HCT116 (cell line): ENCODE measurements around the gene ZSWIM6. TPM values are rescaled to one million over a fixed set of nuclear protein-coding genes. Genes with fewer than 3 reads are reported as not detected.

Experiments used
- ATAC-seq: fragments of 200-7000 bp; cut with Tn5 transposase; 2 replicates; pipeline ENCODE4 v1.9.1; 2020; ENCODE audit warnings: mild to moderate bottlenecking, moderate library complexity
- BruUV-seq: library from RNA; stranded (reverse); fragments of 400-500 nt; replicated peaks from 2 replicates; lab custom pipeline; 2021; lab: Mats Ljungman, UMichigan
- CTCF ChIA-PET: fragments of 300-600 bp; sonication (Branson Sonifier 250); formaldehyde crosslinking; loops from one replicate; lab custom pipeline; 2021; ENCODE audit warnings: antibody characterized with exemption; lab: Charles Lee
- POLR2A ChIA-PET: fragments of 300-600, 350-600 bp; sonication (Branson Sonifier 250); formaldehyde crosslinking; loops from one replicate; lab custom pipeline; 2021; ENCODE audit warnings: antibody characterized with exemption; lab: Charles Lee
- RAD21 ChIA-PET, 2 experiments: fragments of 300-600 bp; sonication (Branson Sonifier 250); formaldehyde crosslinking; loops; one replicate each; lab custom pipeline; 2023; ENCODE audit warnings: low total read pairs in 2 of 2; ENCODE audit not compliant: uncharacterized antibody in 2 of 2, unreplicated experiment in 2 of 2, low non-redundant PET in 1 of 2; lab: Charles Lee
- DNase-seq: peaks from one replicate; pipeline ENCODE4 v3.0.0-alpha.2; 2010; ENCODE audit warnings: low read depth, low spot score
- H2AFZ ChIP-seq: fragments of 200-600 bp; shearing (Covaris generic), sonication (generic); 2 replicates; pipeline ENCODE4 v1.6.1; 2017; ENCODE audit warnings: low read depth, mixed run types, mixed read lengths, antibody characterized with exemption, low read length; ENCODE audit not compliant: poor library complexity, severe bottlenecking
- H3K27ac ChIP-seq: 2 replicates; pipeline ENCODE4 v1.5.1; 2012; ENCODE audit warnings: low read depth, low read length
- H3K27me3 ChIP-seq: fragments of 200-600 bp; sonication (generic); 2 replicates; pipeline ENCODE4 v1.6.1; 2016; ENCODE audit warnings: mixed run types, low read length, mixed read lengths; ENCODE audit not compliant: insufficient read depth
- H3K36me3 ChIP-seq, 2 experiments: fragments of 200-500 bp in 1 of 2; fragments of 200-600 bp in 1 of 2; sonication (Bioruptor generic) in 1 of 2; sonication (generic) in 1 of 2; 2 replicates each; pipeline versions ENCODE4 v1.5.1 to v1.6.1; 2014 to 2016; ENCODE audit warnings: low read length in 2 of 2, inconsistent platforms in 1 of 2, mixed read lengths in 1 of 2, mixed run types in 1 of 2; ENCODE audit not compliant: insufficient read depth in 2 of 2, control insufficient read depth in 1 of 2
- H3K4me1 ChIP-seq, 2 experiments: fragments of 200-600 bp in 1 of 2; sonication (generic) in 1 of 2; 2 replicates each; pipeline versions ENCODE4 v1.5.1 to v1.6.1; 2012 to 2017; ENCODE audit warnings: low read length in 2 of 2, inconsistent platforms in 1 of 2, mild to moderate bottlenecking in 1 of 2, mixed read lengths in 1 of 2, mixed run types in 1 of 2, moderate library complexity in 1 of 2; ENCODE audit not compliant: insufficient read depth in 2 of 2, control insufficient read depth in 1 of 2
- H3K4me2 ChIP-seq: fragments of 200-600 bp; sonication (generic); 2 replicates; pipeline ENCODE4 v1.6.1; 2017; ENCODE audit warnings: mixed run types, low read length, mixed read lengths
- H3K4me3 ChIP-seq, 2 experiments: fragments of 200-600 bp in 1 of 2; sonication (generic) in 1 of 2; replicated peaks in 1 of 2; 2 replicates each; pipeline ENCODE4 v1.5.1; 2011 to 2016; ENCODE audit warnings: low read length in 2 of 2, control low read depth in 1 of 2, low read depth in 1 of 2, mild to moderate bottlenecking in 1 of 2, mixed read lengths in 1 of 2, mixed run types in 1 of 2
- H3K79me2 ChIP-seq: fragments of 200-600 bp; sonication (generic); 2 replicates; pipeline ENCODE4 v1.6.1; 2017; ENCODE audit warnings: mild to moderate bottlenecking, mixed run types, low read length, moderate library complexity, mixed read lengths; ENCODE audit not compliant: insufficient read depth
- H3K9ac ChIP-seq: fragments of 200-600 bp; sonication (generic); 2 replicates; pipeline ENCODE4 v1.6.1; 2016; ENCODE audit warnings: low read length, mixed read lengths
- H3K9me2 ChIP-seq: fragments of 200-600 bp; sonication (generic), shearing (Covaris generic); 2 replicates; pipeline ENCODE4 v1.6.1; 2017; ENCODE audit warnings: mixed run types, mild to moderate bottlenecking, moderate library complexity; ENCODE audit not compliant: insufficient read depth
- H3K9me3 ChIP-seq, 2 experiments: fragments of 200-500 bp in 1 of 2; fragments of 200-600 bp in 1 of 2; sonication (Bioruptor generic) in 1 of 2; sonication (generic) in 1 of 2; 2 replicates each; pipeline ENCODE4 v1.6.1; 2014 to 2017; ENCODE audit warnings: low read length in 2 of 2, mixed read lengths in 2 of 2, inconsistent platforms in 1 of 2, low read depth in 1 of 2, mild to moderate bottlenecking in 1 of 2, mixed run types in 1 of 2, moderate library complexity in 1 of 2; ENCODE audit not compliant: control insufficient read depth in 1 of 2, insufficient read depth in 1 of 2
- H4K20me1 ChIP-seq: fragments of 200-600 bp; sonication (generic), shearing (Covaris generic); 2 replicates; pipeline ENCODE4 v1.6.1; 2017; ENCODE audit warnings: mixed run types, mild to moderate bottlenecking, moderate library complexity; ENCODE audit not compliant: insufficient read depth
- CBX3 ChIP-seq: IDR thresholded peaks from 2 replicates; pipeline ENCODE4 v1.6.1; 2012; ENCODE audit warnings: low read depth
- FOSL1 ChIP-seq: IDR thresholded peaks from 2 replicates; pipeline ENCODE4 v1.6.1; 2012; ENCODE audit warnings: low read depth
- JUND ChIP-seq: IDR thresholded peaks from 2 replicates; pipeline ENCODE4 v1.6.1; 2012
- SIN3A ChIP-seq: IDR thresholded peaks from 2 replicates; pipeline ENCODE4 v1.6.1; 2012; ENCODE audit warnings: low read depth
- SP1 ChIP-seq: IDR thresholded peaks from 2 replicates; pipeline ENCODE4 v1.6.1; 2012; ENCODE audit warnings: low read depth
- YY1 ChIP-seq: IDR thresholded peaks from 2 replicates; pipeline ENCODE4 v1.6.1; 2011; ENCODE audit warnings: low read length, low read depth, moderate library complexity, mild to moderate bottlenecking; ENCODE audit not compliant: insufficient replicate concordance; ENCODE audit errors: extremely low read depth
- ZBTB33 ChIP-seq: IDR thresholded peaks from 2 replicates; pipeline ENCODE4 v1.6.1; 2011; ENCODE audit warnings: mild to moderate bottlenecking, low read length, moderate library complexity; ENCODE audit not compliant: insufficient replicate concordance; ENCODE audit errors: extremely low read depth
- intact Hi-C: fragments of 100-400 bp; cut with micrococcal nuclease; formaldehyde crosslinking; loops from 2 replicates; pipeline ENCODE4 v1.10.0; 2022
- total RNA-seq: library from RNA; stranded (reverse); gene quantifications from one replicate; pipeline ENCODE4 v1.2.1, GENCODE V29; 2021; ENCODE audit not compliant: unreplicated experiment

Gene ZSWIM6
- total RNA-seq, 1 experiment from 2014 or later, result 7.4 TPM

GRCh38 chr5:61363401-61364114 lies 31.5 kb downstream of the ZSWIM6 start:
- CTCF ChIA-PET, result no interaction called here
- intact Hi-C loops, result no loop called here
- Histone ChIP-seq H3K4me2 (no peak overlapping the region), H3K9me2 (no peaks in the 10 kb centered on the region), H3K36me3 (no peaks in the 10 kb centered on the region), H3K4me1 (no peaks in the 10 kb centered on the region), H3K79me2 (peaks cover 15% of the 10 kb centered on the region), H4K20me1 (no peaks in the 10 kb centered on the region), H3K27me3 (no peaks in the 10 kb centered on the region), H3K9me3 (no peaks in the 10 kb centered on the region), H2AFZ (no peak overlapping the region), H3K4me3 (no peak overlapping the region), H3K27ac (no peak overlapping the region), H3K9ac (no peak overlapping the region)
- RAD21 ChIA-PET, result no interaction called here
- no peak; the same call in 1 of the 2 replicates for ATAC-seq
- DNase-seq, result no peak
- POLR2A ChIA-PET, result no interaction called here
- no TSS peak for BruUV-seq
- no peak for TF ChIP-seq CBX3
- no peak for TF ChIP-seq YY1
- no peak for TF ChIP-seq SP1
- no peak for TF ChIP-seq FOSL1
- no peak for TF ChIP-seq SIN3A
- no peak for TF ChIP-seq ZBTB33
- no peak for TF ChIP-seq JUND
